ENCODE results near the gene CACUL1.

CACUL1 gene

DNA sequence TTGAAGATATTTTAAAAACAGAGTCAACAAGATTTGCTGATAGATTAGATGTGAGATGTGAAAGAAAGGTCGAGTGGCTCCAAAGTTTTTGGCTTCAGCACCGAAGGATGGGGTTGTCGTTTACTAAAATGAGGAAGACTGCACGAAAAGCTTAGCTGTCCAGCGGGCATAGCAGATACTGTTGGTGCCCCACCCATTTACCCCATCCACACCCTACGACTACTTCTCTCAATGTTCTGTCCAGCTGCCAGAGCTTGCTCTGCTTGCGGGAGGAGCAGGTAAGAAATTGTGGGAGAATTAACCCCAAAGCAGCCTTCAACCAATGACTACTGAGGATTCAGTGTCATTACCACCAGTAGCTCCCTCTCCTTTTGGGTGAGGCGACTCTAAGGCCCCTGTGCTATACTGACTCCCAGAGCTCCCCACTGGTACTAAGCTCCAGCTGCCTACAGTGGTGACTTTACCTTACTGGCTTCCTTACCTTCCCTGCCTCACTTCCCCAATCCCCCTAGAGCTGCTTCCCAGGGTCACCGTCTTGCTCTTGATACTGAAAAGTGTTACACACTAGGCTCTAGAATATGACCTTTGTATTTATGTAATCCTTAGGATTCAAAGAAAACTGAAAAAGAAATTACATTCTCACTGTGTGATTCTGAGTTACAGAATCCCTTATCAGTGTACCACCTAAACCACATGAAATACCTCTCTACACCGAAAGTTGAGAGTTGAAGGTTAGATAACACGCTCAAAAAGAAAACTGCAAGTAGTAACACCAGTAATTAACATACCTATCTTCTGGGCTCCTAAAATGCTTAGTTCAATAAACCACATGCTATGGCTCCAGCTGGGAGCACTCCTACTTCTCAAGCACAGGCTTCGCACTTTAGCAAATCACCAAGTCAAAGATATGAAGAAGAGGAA, 22.3 kb downstream of the CACUL1 start:
- no peak for FAIRE-seq

DNA sequence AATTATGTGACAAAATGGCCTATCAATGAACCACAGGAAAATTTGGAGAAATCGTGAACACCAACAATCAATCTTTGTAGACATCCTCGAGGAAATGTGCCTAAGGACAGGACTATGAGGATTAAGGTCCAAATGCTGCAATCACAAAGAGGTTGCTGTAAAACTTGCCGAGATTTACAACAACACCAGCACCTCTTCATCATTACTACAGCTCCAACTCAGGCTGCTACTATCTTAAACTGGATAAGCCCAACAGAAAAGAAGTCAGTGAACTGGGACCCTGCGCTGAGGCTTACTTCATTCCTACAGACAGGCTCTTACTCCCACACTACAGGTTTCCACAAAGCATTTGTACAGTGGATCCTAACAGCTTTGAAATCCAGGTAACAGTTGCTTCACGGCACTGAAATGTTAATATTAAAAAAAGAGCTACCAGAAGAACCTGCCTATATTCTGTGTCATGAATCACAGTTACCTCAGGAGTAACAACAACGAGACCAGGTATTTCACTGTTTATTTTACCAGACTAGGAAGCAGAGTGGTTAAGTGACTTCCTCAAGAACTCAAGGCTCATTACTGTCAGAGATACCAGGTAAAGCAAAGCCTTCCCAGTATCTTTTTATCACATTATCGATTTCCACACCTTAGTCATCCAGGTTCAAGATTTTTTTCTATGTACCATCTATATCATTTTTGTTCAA, 23.9 kb downstream of the CACUL1 start:
- no peak for FAIRE-seq

DNA sequence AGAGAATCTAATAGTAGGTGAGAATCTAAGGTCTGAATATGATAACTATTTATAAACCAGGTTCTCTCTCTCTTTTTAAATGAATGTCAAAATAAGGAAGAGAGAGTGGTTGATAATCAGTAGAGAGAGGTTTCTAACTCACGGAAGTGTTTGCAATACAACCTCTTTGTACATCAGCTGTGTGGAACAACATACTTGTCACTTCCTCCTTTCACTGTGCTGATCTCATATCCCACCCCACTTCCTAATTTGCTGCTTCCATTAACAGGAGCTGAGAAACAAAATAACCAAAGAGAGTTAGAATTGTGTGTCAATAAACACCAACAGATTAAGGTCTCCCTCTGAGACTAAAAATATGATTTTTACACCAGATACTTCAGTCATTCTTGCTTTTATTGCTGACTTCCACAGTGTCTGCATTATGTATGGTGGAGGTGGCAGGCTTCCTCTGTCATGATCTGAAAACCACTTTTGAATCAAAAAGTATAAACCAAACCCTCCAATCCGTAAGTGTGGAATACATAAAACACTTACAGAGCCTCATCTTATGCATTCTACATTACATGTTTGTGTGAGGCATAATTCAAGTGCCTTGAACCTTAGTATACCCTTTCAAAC, 25.0 kb downstream of the CACUL1 start:
- FAIRE-seq: no peak

DNA sequence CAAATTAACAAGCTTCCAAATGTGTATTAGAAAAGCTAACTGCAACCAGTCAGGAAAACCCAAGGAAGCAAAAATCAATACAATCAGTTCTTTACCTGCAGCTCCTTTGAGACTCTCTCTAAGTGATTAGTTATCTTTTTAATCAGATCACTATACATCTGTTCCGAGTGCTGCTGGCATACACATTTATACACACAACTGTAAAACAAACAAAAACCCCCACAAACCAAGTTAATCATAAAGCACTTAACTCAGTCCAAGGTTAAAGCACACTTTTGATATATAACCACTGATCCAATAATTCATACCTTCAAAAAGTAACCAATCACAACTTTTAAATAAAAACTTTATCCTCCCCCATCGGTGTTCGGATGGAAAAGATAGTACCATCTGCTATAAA, 25.6 kb downstream of the CACUL1 start:
- FAIRE-seq: no peak

DNA sequence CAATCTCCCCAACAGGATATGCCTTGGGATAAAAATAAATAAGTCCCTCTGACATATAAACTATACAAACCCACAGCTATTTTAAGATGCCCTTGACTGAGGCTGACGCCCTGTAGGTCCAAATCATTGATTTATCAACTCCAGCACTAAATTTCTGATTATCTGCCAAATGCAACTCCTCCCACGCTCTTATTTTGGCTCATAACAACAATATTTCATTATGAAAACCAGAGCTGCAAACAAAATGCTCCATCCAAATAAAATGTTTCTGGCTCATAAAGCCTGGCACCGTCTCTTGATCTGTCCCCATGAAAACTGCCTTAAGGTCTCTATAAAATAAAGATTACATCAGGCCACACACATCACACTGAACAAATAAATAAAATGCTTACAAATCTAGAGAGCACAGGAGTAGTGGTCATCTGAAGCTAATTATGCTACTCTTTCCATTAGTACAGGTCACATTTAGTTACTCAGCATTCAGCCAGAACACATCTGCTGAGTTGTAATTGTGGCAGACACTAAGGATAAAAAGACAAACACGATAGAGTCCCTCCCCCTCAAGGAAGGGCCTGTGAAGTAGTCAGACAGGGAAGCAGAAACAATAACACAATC, 28.8 kb downstream of the CACUL1 start:
- FAIRE-seq: no peak

DNA sequence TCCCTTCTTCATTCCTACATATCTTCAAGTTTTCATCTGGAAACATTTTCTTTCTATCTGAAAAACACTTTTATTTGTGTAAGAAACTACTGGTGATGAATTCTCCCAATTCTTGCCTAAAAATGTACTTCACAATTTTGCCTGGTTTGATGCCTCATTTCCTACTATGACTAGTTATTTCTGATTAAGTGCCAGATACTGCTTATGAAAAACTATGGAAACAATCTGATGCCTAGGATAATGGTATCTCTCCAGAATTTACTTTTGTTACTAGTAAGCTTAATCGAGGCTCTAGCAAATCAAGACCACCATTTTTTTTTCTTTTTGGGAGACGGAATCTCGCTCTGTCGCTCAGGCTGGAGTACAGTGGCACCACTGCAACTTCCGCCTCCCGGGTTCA, 31.3 kb downstream of the CACUL1 start:
- FAIRE-seq: no peak

DNA sequence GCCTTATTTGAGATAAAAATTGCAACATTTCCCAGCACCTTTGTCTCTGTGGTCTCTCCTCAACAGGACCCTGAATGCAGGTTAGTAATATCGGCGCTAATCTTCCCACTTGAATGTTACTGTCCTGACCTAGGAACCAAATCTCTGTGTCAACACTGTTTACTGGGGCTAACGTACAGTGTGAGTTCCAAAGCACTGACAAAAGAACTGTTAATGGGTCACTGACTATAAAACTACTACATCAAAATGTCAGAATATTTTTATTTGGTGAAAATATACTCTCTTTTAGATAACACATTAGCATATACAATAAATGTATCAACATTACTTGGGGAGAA, 33.3 kb downstream of the CACUL1 start:
- FAIRE-seq: no peak

DNA sequence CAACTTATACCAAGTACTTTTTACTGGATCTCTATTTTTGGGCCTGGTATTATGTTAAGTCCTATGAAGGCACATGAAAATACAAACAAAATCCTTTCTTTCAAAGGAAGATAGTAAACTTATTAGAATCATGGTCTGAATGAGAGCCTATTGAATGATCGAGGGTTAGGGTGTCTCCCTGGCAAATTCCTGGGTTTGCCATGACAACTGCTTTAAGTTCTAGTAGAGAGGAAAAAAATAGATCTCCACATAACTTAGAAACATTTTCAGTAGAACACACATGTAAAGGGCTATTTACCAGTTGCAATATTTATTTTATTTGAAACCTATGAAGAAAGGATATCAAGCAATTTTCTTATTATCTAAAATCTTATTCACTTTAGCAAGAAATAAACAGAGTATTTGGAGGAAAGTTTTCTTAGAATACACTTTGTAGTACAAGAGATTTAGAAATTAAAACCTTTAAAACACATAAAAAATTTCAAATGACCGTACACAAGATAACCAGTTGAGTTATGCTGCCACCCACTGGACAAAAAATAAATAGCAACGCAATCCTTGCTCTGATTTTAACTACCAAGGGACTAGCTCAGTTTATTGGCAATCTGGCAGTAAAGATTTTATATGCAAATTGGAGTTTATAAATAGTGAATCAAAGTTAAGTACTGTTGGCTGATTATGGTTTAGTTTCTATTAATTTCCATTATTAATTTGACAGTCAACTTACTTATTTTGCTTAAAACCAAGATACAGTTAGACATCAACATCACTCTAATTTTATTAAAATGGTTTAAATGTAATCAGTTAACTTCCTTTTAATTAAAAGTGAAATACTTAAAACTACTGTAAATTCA, 33.9 kb downstream of the CACUL1 start:
- FAIRE-seq: peak; percentile 92

DNA sequence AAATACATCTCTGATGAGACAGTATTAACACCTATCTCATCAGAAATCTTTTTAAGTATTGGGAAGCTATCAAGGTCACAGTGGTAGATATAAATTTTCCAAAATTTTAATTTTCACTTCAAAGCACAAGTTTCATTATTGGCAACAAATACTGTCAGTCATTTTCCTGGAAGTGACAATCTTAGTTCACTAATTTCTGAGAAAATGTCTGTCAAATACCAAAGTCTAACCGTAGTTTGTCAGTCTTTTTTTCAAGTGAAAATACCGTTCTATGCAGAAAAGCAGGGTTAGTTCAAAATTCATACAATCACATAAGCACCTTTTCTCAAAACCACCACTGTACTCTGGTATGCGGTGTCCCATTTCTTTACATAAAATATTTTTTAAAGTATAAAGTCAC, 40.4 kb downstream of the CACUL1 start:
- no peak for FAIRE-seq

DNA sequence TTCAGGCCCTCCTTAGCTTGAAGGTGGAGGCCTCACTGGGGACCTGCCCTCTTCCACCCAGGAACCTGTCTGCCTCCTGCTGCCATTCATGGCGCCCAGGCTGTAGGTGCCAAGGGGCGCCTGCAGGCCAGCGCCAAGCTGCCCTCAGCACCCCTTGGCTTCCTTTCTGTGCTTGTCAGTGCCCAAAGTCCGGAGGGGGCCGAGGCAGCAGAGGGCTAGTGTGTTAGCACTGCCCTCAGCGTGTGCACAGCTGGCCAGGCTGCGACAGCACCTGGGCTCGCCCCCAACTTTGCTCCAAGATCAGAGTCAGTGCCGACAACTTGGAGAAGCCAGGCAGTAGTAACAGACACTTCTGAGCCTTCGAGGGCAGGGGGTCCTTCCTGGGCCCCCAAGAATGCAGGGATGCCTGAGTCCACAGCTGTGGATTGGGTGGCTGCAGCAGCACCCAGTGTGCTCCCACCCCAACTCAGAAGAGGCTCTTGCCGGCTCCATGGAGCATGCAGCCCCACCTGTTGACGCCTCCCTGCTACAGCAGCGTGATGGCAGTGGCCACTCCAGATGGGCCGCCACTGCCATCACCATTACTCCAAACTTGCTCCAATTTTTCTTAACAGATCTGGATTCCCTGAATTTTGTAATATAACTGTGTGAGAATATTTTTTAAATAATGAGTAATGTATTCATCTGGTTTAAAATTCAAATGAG, 41.7 kb downstream of the CACUL1 start:
- FAIRE-seq: no peak

DNA sequence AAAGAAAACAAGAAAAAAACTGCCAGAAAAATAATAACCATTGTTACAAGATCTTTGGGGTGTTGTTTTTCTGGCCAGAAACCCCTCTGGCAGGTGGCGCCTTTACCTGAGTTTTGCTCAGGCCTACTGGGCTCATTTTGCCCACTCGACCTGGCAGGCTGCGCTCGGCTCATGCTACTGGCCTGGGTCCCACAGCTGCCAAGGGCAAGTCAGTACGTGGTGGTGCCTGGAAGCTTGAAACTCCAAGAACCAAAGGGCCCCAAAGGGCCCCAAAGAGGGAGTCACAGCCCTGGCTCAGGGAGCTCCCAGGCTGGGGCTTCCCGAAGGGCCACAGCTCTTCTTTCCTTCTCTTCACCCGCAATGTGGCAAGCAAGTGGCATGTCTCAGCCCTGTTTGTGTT, 42.7 kb downstream of the CACUL1 start:
- FAIRE-seq: no peak

DNA sequence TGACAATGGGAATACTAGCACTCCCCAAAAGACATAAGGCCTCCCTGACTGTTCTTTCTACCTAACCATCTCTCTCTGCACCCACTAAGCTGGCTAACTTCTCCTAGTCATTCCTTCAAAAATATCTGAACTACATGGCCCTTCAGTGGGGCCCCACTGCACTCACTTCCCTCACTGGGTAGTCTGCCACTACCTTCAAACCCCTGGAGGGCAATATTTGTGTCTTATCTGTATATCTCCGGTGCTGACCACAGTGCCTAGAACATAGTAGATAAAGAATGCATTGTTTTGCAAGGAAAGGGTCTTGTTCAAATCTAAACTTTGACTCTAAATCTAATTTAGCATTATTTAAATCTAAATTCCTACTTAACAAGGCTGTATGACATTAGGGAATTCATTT, 44.3 kb downstream of the CACUL1 start:
- no peak for FAIRE-seq

DNA sequence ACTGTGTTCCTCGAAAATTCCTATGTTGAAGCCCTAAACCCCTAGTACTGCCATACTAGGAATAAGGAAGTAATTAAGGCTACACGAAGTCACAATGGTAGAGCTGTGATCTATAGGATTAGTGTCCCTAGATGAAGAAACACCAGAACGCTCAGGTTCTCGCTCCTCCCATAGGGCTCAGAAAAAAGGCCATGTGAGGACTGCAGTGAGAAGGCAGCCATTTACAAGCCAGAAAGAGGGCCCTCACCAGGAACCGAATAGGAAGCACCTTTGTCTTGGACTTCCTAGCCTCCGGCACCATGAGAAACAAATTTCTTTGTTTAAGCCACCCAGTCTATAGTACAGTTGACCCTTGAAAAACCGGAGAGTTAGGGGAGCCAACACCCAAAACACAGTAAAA, 46.2 kb downstream of the CACUL1 start:
- no peak for FAIRE-seq

DNA sequence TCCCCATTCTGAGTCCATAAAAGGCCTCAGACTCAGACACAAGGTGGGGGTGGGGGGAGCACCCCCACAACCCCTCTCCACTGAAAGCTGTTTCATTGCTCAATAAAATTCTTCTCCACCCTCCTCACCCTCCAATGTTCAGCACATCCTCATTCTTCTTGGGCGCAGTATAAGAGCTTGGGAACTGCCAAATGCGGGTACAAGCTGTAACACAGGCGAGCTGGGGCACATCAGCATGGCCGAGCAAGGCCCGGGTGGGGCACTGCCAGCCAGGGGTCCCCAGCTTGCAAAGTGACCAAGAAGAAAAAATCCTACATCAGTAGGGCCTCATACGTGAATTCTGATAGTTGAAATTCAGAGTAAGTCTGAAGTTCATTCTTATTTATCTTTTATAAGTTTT, 50.1 kb downstream of the CACUL1 start:
- FAIRE-seq: no peak

DNA sequence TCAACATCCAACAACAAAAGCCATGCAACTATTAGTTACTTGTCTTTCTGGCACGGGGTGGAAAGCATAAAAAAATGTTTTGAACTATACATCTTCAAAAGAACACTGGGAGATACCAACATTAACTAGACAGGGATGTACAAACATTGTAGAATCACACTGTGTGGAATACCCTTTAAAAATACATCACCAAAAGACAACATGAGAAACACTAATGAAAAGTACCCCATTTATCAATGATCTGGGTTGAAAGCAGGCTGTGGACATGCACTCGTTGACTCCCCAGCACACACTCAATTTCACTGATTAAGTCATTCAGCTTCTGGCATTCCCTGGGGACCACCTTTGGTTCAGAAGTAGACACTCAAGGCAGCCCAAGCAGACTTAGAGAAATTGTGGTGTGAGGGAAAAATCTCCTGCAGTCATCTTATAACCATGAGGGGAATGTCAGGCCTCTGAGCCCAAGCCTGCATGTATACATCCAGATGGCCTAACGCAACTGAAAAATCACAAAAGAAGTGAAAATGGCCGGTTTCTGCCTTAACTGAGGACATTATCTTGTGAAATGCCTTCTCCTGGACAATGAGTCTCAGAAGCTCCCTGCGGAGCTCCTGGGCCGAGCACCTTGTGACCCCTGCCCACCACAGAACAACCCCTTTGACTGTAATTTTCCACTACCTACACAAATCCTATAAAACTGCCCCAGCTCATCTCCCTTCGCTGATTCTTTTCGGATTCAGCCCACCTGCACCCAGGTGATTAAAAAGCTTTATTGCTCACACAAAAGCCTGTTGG, 53.0 kb downstream of the CACUL1 start:
- no peak for FAIRE-seq

DNA sequence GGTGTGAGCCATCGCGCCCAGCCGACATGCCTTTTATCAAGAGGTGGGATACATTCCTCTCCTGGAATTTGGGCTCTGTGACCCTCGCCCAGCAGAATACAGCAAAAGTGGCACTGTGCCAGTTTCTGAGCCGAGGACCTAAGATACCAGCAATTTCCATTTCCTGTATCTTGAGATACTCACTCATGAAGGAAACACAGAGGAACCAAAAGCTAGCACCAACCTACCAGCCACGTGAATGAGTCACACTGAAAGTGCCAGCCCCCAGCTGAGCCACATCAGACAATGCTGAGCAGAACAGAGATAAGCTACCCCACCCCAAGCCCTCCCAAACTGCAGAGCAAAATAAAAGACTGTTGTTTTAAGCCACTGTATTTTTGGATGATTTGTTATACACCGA, 56.3 kb downstream of the CACUL1 start:
- FAIRE-seq: no peak

DNA sequence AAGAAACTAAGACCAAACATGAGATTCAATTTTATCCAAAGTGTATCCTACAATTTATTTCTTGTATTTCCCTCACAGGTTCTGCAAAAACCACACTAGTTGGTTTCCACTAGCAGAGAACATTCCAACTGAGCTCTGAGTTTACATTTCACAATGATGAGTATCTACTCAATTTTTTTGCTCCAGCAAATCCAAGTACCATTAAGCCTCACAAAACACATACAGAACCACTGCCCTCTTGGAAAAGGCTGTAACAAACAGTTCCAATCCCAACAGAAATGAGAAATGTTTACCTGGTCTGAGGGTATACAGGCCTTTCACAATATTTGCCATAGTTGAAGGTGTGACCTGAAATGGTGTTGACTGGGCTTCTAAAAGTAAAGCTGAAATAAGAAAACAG, 59.9 kb downstream of the CACUL1 start:
- FAIRE-seq: no peak

DNA sequence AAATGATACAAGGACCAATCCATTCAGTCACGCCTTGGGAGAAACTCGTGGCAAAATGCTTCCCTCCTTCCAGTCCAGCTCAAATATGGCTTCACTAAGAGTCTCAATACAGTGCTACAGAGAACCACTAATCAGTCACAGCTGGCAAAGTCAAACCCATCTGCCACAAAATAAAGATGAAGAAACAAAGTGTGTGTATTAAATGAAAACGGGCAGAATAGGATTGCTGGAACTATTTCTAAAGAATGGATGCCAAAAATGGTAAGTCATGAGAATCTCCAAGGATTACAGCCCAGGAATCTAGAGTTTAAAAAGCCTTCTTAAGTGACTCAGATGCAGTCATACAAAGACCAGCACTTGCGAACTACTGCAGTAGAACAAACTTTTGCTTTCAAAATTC, 61.9 kb downstream of the CACUL1 start:
- FAIRE-seq: no peak

DNA sequence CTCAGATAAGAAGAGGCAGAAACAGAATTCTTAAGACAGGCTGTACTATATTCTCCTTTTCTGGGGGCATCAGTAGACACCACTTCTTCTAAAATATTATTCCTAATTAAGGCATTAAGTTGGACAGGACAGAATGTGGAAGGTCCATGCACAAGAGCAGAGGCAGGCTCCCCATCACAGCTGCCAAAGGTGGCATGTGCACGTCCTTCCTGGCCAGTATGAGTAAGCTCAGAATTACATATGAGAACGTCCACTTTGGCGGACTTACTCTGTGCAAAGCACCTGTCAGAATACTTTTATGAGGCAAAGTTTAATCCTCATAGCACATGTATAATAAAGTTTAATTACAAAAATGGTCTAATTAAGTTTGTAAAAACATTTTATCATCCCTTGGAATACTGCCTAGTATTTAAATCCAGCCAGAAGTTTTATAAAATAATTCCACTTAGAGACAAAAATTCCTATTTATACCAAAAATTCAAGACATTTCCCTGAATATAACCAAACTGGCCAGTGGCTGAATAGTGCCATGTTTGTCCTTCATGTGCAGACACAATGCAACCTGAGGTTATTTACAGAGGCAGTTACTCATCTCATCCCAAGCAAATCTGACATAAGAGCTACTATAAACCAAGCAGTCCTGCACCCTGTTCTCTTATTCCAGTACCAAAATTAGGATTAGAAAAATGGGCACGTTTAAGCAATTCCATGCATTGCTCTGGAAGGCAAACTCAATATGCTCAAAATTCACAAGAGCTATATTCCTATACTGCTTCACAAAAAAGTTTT, 65.5 kb downstream of the CACUL1 start:
- FAIRE-seq: no peak

DNA sequence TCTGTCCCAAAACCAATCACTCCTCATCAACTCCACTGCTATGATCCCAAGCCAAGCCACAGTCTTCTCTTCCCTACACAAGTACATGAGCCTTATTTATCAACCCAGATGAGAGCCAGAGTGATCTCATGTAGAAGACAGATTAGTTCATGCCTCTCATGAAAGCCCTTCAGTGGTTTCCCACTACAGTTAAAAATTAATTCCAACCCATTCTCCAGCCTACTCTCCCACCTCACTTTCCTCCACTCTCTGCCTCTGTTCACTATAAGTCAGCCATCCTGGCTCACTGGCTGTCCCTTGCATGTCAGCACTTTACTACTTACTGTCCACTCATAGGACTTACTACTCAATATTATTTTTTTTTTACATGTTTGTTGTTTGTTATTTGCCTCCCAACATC, 67.3 kb downstream of the CACUL1 start:
- FAIRE-seq: no peak
